ENCODE measurements around the gene SYNJ2. TPM values are rescaled to one million over a fixed set of nuclear protein-coding genes. Genes with fewer than 3 reads are reported as not detected.
"Not testable (repeated sequence)": the region's sequence is repeated elsewhere in the genome, so short reads cannot be mapped to it uniquely, and the experiment has no call there.

Gene SYNJ2
- total RNA-seq, 1 donor from 2014 or later: 4.5 TPM

GRCh38 chr6:157967020-157967419 lies 14.6 kb upstream of the SYNJ2 start:
- TF ChIP-seq CTCF (IDR thresholded peaks at IDR 0.05): no peak
- Histone ChIP-seq H3K9me3 (no peaks in the 10 kb centered on the region), H3K4me1 (no peaks in the 10 kb centered on the region), H3K27me3 (ENCODE audit: low read depth) (no peaks in the 10 kb centered on the region), H3K36me3 (no peaks in the 10 kb centered on the region), H3K4me3 (no peak overlapping the region), H3K27ac (no peak overlapping the region)
- intact Hi-C loops (cut with DNase I): no loop called here
- DNase-seq (no peak), ATAC-seq (no peak)

GRCh38 chr6:157967486-157967885 lies 14.2 kb upstream of the SYNJ2 start:
- Histone ChIP-seq H3K4me3 (no peak overlapping the region), H3K4me1 (no peaks in the 10 kb centered on the region), H3K27me3 (ENCODE audit: low read depth) (no peaks in the 10 kb centered on the region), H3K27ac (no peak overlapping the region), H3K9me3 (no peaks in the 10 kb centered on the region), H3K36me3 (no peaks in the 10 kb centered on the region)
- ATAC-seq: no peak
- TF ChIP-seq CTCF (IDR thresholded peaks at IDR 0.05): no peak
- no peak for DNase-seq
- intact Hi-C loops (cut with DNase I): no loop called here

GRCh38 chr6:157972177-157972576 lies 9.5 kb upstream of the SYNJ2 start:
- H3K9me3 ChIP-seq; DNase-seq; H3K36me3 ChIP-seq; H3K27ac ChIP-seq; H3K4me1 ChIP-seq; intact Hi-C loops (cut with DNase I); ATAC-seq; H3K27me3 ChIP-seq (ENCODE audit: low read depth); H3K4me3 ChIP-seq: not testable (repeated sequence)

DNA sequence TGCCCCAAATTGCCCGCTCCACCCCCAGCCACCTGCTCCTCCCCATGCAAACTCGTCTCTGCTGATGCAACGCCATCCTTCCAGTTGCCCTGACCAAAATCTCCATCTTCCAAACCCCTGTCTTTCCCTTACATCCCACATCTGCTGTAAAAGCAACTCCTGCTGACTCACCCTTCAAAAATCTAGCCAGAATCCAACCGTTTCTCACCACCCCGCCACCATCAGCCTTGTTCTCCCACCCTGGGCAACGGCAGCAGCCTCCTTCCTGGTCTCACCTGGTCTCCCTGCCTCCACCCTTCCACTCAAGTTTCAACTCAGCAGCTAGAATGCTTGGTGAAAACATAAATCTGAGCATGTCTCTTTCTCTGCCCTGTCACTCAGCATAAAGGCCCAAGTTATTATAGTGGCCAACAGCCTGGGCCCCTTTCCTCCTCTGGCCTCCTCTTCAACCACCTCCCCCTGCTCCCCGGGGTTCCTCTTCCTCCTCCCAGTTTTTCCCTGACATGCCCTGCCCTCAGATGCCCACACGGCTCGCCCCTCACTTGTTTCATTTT lies 7.2 kb upstream of the SYNJ2 start:
- H3K36me3 ChIP-seq: no peaks in the 10 kb centered on the region
- H3K27ac ChIP-seq: no peak overlapping the region
- no peaks in the 10 kb centered on the region for H3K27me3 ChIP-seq (ENCODE audit: low read depth)
- no peak overlapping the region for H3K4me3 ChIP-seq
- DNase-seq (no peak), ATAC-seq (no peak)
- intact Hi-C loops (cut with DNase I): no loop called here
- H3K4me1 ChIP-seq: no peaks in the 10 kb centered on the region
- no peaks in the 10 kb centered on the region for H3K9me3 ChIP-seq
- no peak for TF ChIP-seq CTCF (IDR thresholded peaks at IDR 0.05)

GRCh38 chr6:157974967-157975366 lies 6.7 kb upstream of the SYNJ2 start:
- Histone ChIP-seq H3K4me1 (no peaks in the 10 kb centered on the region), H3K9me3 (no peaks in the 10 kb centered on the region), H3K27ac (no peak overlapping the region), H3K27me3 (ENCODE audit: low read depth) (no peaks in the 10 kb centered on the region), H3K36me3 (no peaks in the 10 kb centered on the region), H3K4me3 (no peak overlapping the region)
- intact Hi-C loops (cut with DNase I): no loop called here
- no peak for ATAC-seq
- DNase-seq: no peak
- no peak for TF ChIP-seq CTCF (IDR thresholded peaks at IDR 0.05)

GRCh38 chr6:157975456-157975855 lies 6.2 kb upstream of the SYNJ2 start:
- Histone ChIP-seq H3K27me3 (ENCODE audit: low read depth) (no peaks in the 10 kb centered on the region), H3K4me3 (no peak overlapping the region), H3K9me3 (no peaks in the 10 kb centered on the region), H3K27ac (no peak overlapping the region), H3K36me3 (no peaks in the 10 kb centered on the region), H3K4me1 (no peaks in the 10 kb centered on the region)
- ATAC-seq: no peak
- DNase-seq: no peak
- no peak for TF ChIP-seq CTCF (IDR thresholded peaks at IDR 0.05)
- intact Hi-C loops (cut with DNase I): no loop called here
